ENCODE data around the gene PIEZO1. TPM values are rescaled to one million over a fixed set of nuclear protein-coding genes. Genes with fewer than 3 reads are reported as not detected.
"Not testable (repeated sequence)": the region's sequence is repeated elsewhere in the genome, so short reads cannot be mapped to it uniquely, and the experiment has no call there.

Gene PIEZO1
- total RNA-seq, 1 donor from 2014 or later, result 160 TPM

GRCh38 chr16:88792078-88792550 lies 7.1 kb upstream of the PIEZO1 start:
- Mint-ChIP-seq H3K4me3 (no peak overlapping the region), H3K27ac (no peak overlapping the region), H3K36me3 (no peaks in the 10 kb centered on the region), H3K9me3 (no peaks in the 10 kb centered on the region), H3K4me1 (no peaks in the 10 kb centered on the region), H3K27me3 (ENCODE audit: low read depth) (peaks cover 11% of the 10 kb centered on the region)
- TF ChIP-seq, protein P1, sequence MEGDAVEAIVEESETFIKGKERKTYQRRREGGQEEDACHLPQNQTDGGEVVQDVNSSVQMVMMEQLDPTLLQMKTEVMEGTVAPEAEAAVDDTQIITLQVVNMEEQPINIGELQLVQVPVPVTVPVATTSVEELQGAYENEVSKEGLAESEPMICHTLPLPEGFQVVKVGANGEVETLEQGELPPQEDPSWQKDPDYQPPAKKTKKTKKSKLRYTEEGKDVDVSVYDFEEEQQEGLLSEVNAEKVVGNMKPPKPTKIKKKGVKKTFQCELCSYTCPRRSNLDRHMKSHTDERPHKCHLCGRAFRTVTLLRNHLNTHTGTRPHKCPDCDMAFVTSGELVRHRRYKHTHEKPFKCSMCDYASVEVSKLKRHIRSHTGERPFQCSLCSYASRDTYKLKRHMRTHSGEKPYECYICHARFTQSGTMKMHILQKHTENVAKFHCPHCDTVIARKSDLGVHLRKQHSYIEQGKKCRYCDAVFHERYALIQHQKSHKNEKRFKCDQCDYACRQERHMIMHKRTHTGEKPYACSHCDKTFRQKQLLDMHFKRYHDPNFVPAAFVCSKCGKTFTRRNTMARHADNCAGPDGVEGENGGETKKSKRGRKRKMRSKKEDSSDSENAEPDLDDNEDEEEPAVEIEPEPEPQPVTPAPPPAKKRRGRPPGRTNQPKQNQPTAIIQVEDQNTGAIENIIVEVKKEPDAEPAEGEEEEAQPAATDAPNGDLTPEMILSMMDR (IDR thresholded peaks at IDR 0.05; ENCODE audit: unreplicated experiment), result no peak
- no peak for DNase-seq (ENCODE audit: low spot score in 2 of 2, unreplicated experiment in 2 of 2)

DNA sequence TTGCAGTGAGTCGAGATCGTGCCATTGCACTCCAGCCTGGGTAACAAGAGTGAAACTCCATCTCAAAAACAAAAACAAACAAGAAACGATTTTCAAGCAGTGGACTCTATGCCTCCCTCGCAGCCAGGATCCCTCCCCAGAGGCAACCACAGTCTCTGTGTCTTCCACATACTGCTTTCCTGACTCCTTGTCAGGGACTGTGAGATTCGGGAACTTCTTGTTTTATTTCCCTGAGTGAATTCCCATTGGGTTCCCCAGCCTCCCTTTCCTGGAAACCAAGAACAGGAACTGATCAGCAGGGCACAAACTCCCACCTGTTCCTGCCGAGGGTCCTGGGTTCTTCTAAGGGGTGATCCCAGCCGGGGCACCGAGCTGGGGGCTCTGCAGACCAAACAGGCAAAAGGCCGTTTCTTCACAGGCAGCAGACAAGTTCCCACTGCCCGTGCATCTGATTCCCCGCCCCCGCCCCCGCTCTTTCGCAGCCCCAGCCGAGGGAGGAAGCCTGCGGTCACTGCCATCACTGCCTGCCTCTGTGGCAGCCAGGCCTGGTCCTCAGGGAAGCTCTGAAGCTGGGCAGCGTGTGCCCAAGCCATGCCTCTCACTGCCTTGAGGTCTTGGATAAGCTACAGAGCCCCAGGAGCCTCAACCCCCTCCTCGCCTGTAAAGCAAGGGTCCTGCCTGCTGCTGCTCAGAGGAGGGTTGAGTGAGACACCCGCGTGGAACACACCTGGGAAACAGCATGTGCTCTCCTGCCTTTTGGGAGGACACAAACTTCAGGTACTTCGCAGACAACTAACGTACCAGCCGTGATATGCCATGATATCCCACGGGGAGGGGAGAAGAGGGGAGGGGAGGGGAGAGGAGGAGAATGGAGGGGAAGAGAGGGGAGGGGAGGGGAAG lies 5.5 kb upstream of the PIEZO1 start:
- no peaks in the 10 kb centered on the region for H3K9me3 Mint-ChIP-seq
- no peak overlapping the region for H3K27ac Mint-ChIP-seq
- TF ChIP-seq, protein P1 (IDR thresholded peaks at IDR 0.05; ENCODE audit: unreplicated experiment), result no peak
- no peaks in the 10 kb centered on the region for H3K36me3 Mint-ChIP-seq
- H3K4me1 Mint-ChIP-seq, result no peaks in the 10 kb centered on the region
- peaks cover 11% of the 10 kb centered on the region for H3K27me3 Mint-ChIP-seq (ENCODE audit: low read depth)
- no peak for DNase-seq (ENCODE audit: low spot score in 2 of 2, unreplicated experiment in 2 of 2)
- H3K4me3 Mint-ChIP-seq, result no peak overlapping the region

DNA sequence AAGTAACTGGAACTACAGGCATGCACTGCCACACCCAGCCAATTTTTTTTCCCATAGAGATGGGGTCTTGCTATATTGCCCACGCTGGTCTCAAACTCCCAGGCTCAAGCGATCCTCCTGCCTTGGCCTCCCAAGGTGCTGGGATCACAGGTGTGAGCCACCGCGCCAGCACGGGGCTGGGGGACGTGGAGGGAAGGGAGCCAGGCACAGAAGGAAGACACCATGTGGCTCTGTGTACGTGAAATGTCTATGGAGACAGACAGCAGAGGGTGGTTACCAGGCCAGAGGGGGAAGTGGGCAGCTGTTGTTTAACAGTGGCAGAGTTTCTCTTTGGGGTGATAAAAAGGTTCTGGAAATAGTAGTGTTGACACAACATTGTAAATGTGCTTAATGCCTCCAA lies 4.6 kb upstream of the PIEZO1 start:
- TF ChIP-seq, protein P1 (IDR thresholded peaks at IDR 0.05; ENCODE audit: unreplicated experiment), result no peak
- no peak for DNase-seq (ENCODE audit: low spot score in 2 of 2, unreplicated experiment in 2 of 2)
- Mint-ChIP-seq H3K4me3 (no peak overlapping the region), H3K36me3 (no peaks in the 10 kb centered on the region), H3K4me1 (no peaks in the 10 kb centered on the region), H3K27me3 (ENCODE audit: low read depth) (peaks cover 11% of the 10 kb centered on the region), H3K27ac (no peak overlapping the region), H3K9me3 (no peaks in the 10 kb centered on the region)

GRCh38 chr16:88788749-88789148 lies 3.7 kb upstream of the PIEZO1 start:
- H3K9me3 Mint-ChIP-seq; H3K36me3 Mint-ChIP-seq; H3K4me3 Mint-ChIP-seq; DNase-seq (ENCODE audit: low spot score in 2 of 2, unreplicated experiment in 2 of 2); H3K27ac Mint-ChIP-seq; H3K4me1 Mint-ChIP-seq: not testable (repeated sequence)
- peaks cover 11% of the 10 kb centered on the region for H3K27me3 Mint-ChIP-seq (ENCODE audit: low read depth)

- TF ChIP-seq, protein P1 (IDR thresholded peaks at IDR 0.05; ENCODE audit: unreplicated experiment), result no peak
- peaks cover 11% of the 10 kb centered on the region for H3K27me3 Mint-ChIP-seq (ENCODE audit: low read depth)
- H3K4me3 Mint-ChIP-seq, result no peak overlapping the region
- no peaks in the 10 kb centered on the region for H3K36me3 Mint-ChIP-seq
- no peak overlapping the region for H3K27ac Mint-ChIP-seq
- no peak for DNase-seq (ENCODE audit: low spot score in 2 of 2, unreplicated experiment in 2 of 2)
- peaks cover 10% of the 10 kb centered on the region for H3K4me1 Mint-ChIP-seq
- H3K9me3 Mint-ChIP-seq, result no peaks in the 10 kb centered on the region
These were observed 2.7 kb upstream of the PIEZO1 start for GRCh38 chr16:88787579-88788314.

DNA sequence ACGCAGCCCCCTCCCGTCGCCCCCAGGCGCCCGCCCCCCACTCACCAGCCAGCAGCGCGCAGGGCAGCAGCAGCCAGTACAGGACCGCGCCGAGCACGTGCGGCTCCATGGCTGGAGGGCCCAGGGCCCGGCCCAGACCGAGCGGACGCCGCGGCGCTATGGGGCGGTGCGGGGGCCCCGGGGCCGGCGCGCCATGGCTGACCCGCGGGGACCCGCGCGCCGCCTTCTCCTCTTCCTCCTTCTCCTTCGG lies 239 bp downstream of the PIEZO1 start:
- Mint-ChIP-seq H3K27ac (no peak overlapping the region), H3K4me3 (no peak overlapping the region), H3K36me3 (no peaks in the 10 kb centered on the region), H3K9me3 (no peaks in the 10 kb centered on the region), H3K27me3 (ENCODE audit: low read depth) (peaks cover 3% of the 10 kb centered on the region), H3K4me1 (peaks cover 28% of the 10 kb centered on the region)
- TF ChIP-seq, protein P1 (IDR thresholded peaks at IDR 0.05; ENCODE audit: unreplicated experiment), result no peak
- DNase-seq (ENCODE audit: low spot score in 2 of 2, unreplicated experiment in 2 of 2), result no peak
